Psoas muscle (tissue), 8 donors: ENCODE results near the gene SCRT2. TPM values are rescaled to one million over a fixed set of nuclear protein-coding genes. Genes with fewer than 3 reads are reported as not detected.

ENCODE experiments used
- ATAC-seq, 4 donors: fragments of 200-7000 bp; cut with Tn5 transposase; one replicate each; pipeline ENCODE4 v1.9.1; 2020; ENCODE audit warnings: moderate library complexity in 3 of 4, mild to moderate bottlenecking in 2 of 4
- DNase-seq, 2 donors: peaks; one replicate each; pipeline ENCODE4 v3.0.0-alpha.2; 2020
- H3K27ac ChIP-seq: fragments of 200-600 bp; one replicate; pipeline ENCODE4 v1.8.0; 2022
- H3K27me3 ChIP-seq, 3 donors: fragments of 200-600 bp in 1 of 3; one replicate each; pipeline versions ENCODE4 v1.6.1 to v1.8.0; 2013 to 2022; ENCODE audit warnings: low read length in 2 of 3, mild to moderate bottlenecking in 2 of 3, moderate library complexity in 1 of 3; ENCODE audit not compliant: insufficient read depth in 3 of 3
- H3K36me3 ChIP-seq, 2 donors: fragments of 200-600 bp in 1 of 2; one replicate each; pipeline versions ENCODE4 v1.6.1 to v1.8.0; 2013 to 2022; ENCODE audit warnings: low read depth in 1 of 2, mild to moderate bottlenecking in 1 of 2, moderate library complexity in 1 of 2; ENCODE audit not compliant: insufficient read depth in 1 of 2
- H3K4me1 ChIP-seq: fragments of 200-600 bp; one replicate; pipeline ENCODE4 v1.8.0; 2022
- H3K4me3 ChIP-seq: fragments of 200-600 bp; one replicate; pipeline ENCODE4 v1.8.0; 2022; ENCODE audit warnings: mild to moderate bottlenecking
- H3K9me3 ChIP-seq: fragments of 200-600 bp; one replicate; pipeline ENCODE4 v1.8.0; 2022
- WGBS, 3 donors: extraction: QIAGEN DNeasy Blood & Tissue Kit; methylation state at CpG; one replicate each; pipeline versions ENCODE4 v1.1.6 to v1.1.7; 2013; 5-methylcytosine and 5-hydroxymethylcytosine counted together
- intact Hi-C, 2 donors: fragments of 100-400 bp; cut with DNase I; formaldehyde crosslinking; loops; one replicate each; pipeline versions ENCODE4 v1.11.0 to v1.14.2; 2022
- polyA plus RNA-seq, 3 donors: library from polyadenylated mRNA; stranded (reverse); fragments of 200-250 nt; gene quantifications; one replicate each; pipeline ENCODE4 v1.2.3, GENCODE V29; 2013
- total RNA-seq, 4 donors: library from RNA; stranded (reverse); fragmentation: NEBNext Ultra II Directional in 2 of 4; extraction: Animal tissue kit (Norgen Biotek cat#: 25700) in 2 of 4; gene quantifications; one replicate each; pipeline versions ENCODE4 v1.2.1 to v1.2.4, GENCODE V29; 2021 to 2023
- TF ChIP-seq, protein P1 (sequence below): fragments of 200-600 bp; IDR thresholded peaks from one replicate; pipeline ENCODE4 v1.8.0; 2022; ENCODE audit warnings: antibody characterized with exemption
- donor health status: healthy with polysubstance abuse.
- donor health status: DM: no; HTN: no; CAD: no; lungs with moderate emphysema.
- donor health status: Bipolar disorder and iron deficiency.
- donor health status: healthy.
- donor health status: DM: yes; HTN: yes; CAD: no.
- donor health status: DM: no; HTN: no; CAD: no.
- donor health status: DM: no; HTN: no; CAD: no.
- donor health status: DM: yes; HTN: yes; CAD: no.

Gene SCRT2
- total and polyA plus RNA-seq, 7 donors = not detected

DNA sequence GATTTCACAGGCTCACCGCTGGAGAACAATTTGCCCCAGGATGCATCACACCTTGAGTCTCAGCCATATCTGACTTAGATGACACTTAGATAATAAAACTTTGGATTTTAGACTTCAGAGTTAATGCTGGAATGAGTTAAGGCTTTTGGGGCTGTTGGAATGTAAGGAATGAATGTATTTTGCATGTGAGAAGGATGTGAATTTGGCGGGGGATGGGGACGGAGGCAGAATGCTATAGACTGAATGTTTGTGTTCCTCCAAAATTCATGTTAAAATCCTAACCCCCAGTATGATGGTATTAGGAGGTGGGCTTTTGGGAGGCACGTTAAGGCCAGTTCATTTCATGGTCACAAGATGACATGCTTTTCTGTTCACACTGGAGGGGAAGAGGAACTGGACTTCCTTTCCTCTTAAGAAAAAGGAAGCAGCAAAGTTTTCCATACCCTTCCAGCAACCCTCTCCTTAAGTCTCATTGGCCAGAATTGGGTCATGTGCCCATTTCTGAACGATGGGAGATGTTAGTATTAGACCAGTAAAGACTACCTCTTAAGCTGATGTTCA lies 16.8 kb downstream of the SCRT2 start:
- Histone ChIP-seq H3K27me3 (peaks cover 0 to 36% (median 20%) of the 10 kb centered on the region in 3 donors), H3K27ac (no peak overlapping the region), H3K36me3 (no peaks in the 10 kb centered on the region), H3K9me3 (no peaks in the 10 kb centered on the region), H3K4me3 (no peak overlapping the region), H3K4me1 (peaks cover 9% of the 10 kb centered on the region)
- intact Hi-C loops = loop anchor here in 1 of 2 donors (10.0 kb wide), 2 partner anchors 174 to 176 kb away; partner anchors contain the start of gene FAM110A
- no peak for ATAC-seq
- DNase-seq = no peak
- WGBS, 3 donors = 32 to 39% (median 35%) methylated on average over 5 of the region's 5 CpGs
- TF ChIP-seq, protein P1, sequence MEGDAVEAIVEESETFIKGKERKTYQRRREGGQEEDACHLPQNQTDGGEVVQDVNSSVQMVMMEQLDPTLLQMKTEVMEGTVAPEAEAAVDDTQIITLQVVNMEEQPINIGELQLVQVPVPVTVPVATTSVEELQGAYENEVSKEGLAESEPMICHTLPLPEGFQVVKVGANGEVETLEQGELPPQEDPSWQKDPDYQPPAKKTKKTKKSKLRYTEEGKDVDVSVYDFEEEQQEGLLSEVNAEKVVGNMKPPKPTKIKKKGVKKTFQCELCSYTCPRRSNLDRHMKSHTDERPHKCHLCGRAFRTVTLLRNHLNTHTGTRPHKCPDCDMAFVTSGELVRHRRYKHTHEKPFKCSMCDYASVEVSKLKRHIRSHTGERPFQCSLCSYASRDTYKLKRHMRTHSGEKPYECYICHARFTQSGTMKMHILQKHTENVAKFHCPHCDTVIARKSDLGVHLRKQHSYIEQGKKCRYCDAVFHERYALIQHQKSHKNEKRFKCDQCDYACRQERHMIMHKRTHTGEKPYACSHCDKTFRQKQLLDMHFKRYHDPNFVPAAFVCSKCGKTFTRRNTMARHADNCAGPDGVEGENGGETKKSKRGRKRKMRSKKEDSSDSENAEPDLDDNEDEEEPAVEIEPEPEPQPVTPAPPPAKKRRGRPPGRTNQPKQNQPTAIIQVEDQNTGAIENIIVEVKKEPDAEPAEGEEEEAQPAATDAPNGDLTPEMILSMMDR = no peak

- Histone ChIP-seq H3K27me3 (peaks cover 0 to 30% (median 14%) of the 10 kb centered on the region in 3 donors), H3K9me3 (no peaks in the 10 kb centered on the region), H3K36me3 (no peaks in the 10 kb centered on the region), H3K27ac (no peak overlapping the region), H3K4me3 (no peak overlapping the region), H3K4me1 (peaks cover 11% of the 10 kb centered on the region)
- 27 to 33% (median 27%) methylated on average over 2 of the region's 2 CpGs for WGBS, 3 donors
- DNase-seq (no peak), ATAC-seq (no peak)
- intact Hi-C loops = loop anchor here in 1 of 2 donors (10.0 kb wide), 2 partner anchors 173 to 177 kb away; partner anchors contain the start of gene FAM110A
- TF ChIP-seq, protein P1 = no peak
Observed at GRCh38 chr20:658202-658601, 17.4 kb downstream of the SCRT2 start.

- no peak overlapping the region for H3K4me3 ChIP-seq
- TF ChIP-seq, protein P1 = no peak
- no peaks in the 10 kb centered on the region for H3K9me3 ChIP-seq
- peaks cover 11% of the 10 kb centered on the region for H3K4me1 ChIP-seq
- intact Hi-C loops = loop anchor here in 1 of 2 donors (10.0 kb wide), 2 partner anchors 171 to 179 kb away; partner anchors contain the start of gene FAM110A
- peaks cover 0 to 9% (median 2%) of the 10 kb centered on the region in 3 donors for H3K27me3 ChIP-seq
- ATAC-seq (no peak), DNase-seq (no peak)
- WGBS, 3 donors = 81 to 83% (median 83%) methylated on average over 11 of the region's 11 CpGs
- no peak overlapping the region for H3K27ac ChIP-seq
- peaks cover 0 to 4% of the 10 kb centered on the region in 2 donors for H3K36me3 ChIP-seq
Observed at GRCh38 chr20:655726-656624, 19.6 kb downstream of the SCRT2 start.

DNA sequence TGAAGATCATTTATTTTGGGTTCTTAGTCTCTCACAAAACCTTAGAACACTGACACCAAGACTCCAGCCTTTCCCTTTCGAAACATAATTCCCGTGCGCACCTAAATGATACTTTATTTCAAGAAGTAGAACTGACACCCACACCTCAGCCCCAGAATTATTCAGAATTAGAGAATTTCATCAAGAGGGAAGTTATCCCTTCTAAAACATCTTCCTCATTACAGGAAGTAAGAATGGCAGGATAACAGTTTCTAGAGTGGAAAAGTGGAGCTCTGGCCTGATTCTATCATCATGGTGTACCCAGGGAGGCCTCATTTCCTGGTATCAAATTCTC lies 21.2 kb downstream of the SCRT2 start:
- intact Hi-C loops = loop anchor here (5.0 to 10.0 kb wide), 4 partner anchors 73 to 180 kb away; partner anchors contain the start of gene FAM110A (in 1 of the 2)
- TF ChIP-seq, protein P1 = no peak

More for the DNA sequence above, 21.2 kb downstream of the SCRT2 start:
- Histone ChIP-seq H3K9me3 (no peaks in the 10 kb centered on the region), H3K27ac (peak overlapping the region; percentile 89), H3K27me3 (peaks cover 0 to 3% (median 0%) of the 10 kb centered on the region in 3 donors), H3K4me1 (peaks cover 11% of the 10 kb centered on the region), H3K36me3 (peaks cover 7 to 19% of the 10 kb centered on the region in 2 donors), H3K4me3 (peak overlapping the region; percentile 85)
- DNase-seq = no peak
- WGBS, 3 donors = 92 to 94% (median 93%) methylated on average over 3 of the region's 3 CpGs
- ATAC-seq = no peak
